ENCODE results near the gene SHC4.
"Not testable (repeated sequence)": the region's sequence is repeated elsewhere in the genome, so short reads cannot be mapped to it uniquely, and the experiment has no call there.

Gene SHC4

GRCh38 chr15:48975472-48976419 lies 12.0 kb upstream of the SHC4 start:
- DNase-seq: peak; percentile 69
- in situ Hi-C loops (cut with HindIII; ENCODE audit: low pct_ligation_motif_present, low sequenced_read_pairs): no loop called here
- Histone ChIP-seq H3K27ac (peak overlapping the region; percentile 46), H3K27me3 (replicated peaks) (no peaks in the 10 kb centered on the region), H3K4me3 (ENCODE audit: low read depth, low read length) (peak overlapping the region; percentile 65), H3K36me3 (replicated peaks) (no peaks in the 10 kb centered on the region)
- TF ChIP-seq CTCF (IDR thresholded peaks at IDR 0.05; ENCODE audit: low read depth, low read length, missing control alignments): peak; percentile 63

- no peak overlapping the region for H3K4me3 ChIP-seq (ENCODE audit: low read depth, low read length)
- no peaks in the 10 kb centered on the region for H3K27me3 ChIP-seq (replicated peaks)
- no peak overlapping the region for H3K27ac ChIP-seq
- H3K36me3 ChIP-seq (replicated peaks): no peaks in the 10 kb centered on the region
- TF ChIP-seq CTCF (IDR thresholded peaks at IDR 0.05; ENCODE audit: low read depth, low read length, missing control alignments): peak; percentile 59
- in situ Hi-C loops (cut with HindIII; ENCODE audit: low pct_ligation_motif_present, low sequenced_read_pairs): no loop called here
- no peak for DNase-seq
Observed at GRCh38 chr15:48974882-48975281, 11.2 kb upstream of the SHC4 start.

GRCh38 chr15:48972750-48973503 lies 9.2 kb upstream of the SHC4 start:
- no peaks in the 10 kb centered on the region for H3K36me3 ChIP-seq (replicated peaks)
- TF ChIP-seq CTCF (IDR thresholded peaks at IDR 0.05; ENCODE audit: low read depth, low read length, missing control alignments): no peak
- no peaks in the 10 kb centered on the region for H3K27me3 ChIP-seq (replicated peaks)
- no peak overlapping the region for H3K4me3 ChIP-seq (ENCODE audit: low read depth, low read length)
- no peak overlapping the region for H3K27ac ChIP-seq
- DNase-seq: no peak
- in situ Hi-C loops (cut with HindIII; ENCODE audit: low pct_ligation_motif_present, low sequenced_read_pairs): no loop called here

GRCh38 chr15:48970926-48971325 lies 7.2 kb upstream of the SHC4 start:
- DNase-seq; H3K36me3 ChIP-seq (replicated peaks); in situ Hi-C loops (cut with HindIII; ENCODE audit: low pct_ligation_motif_present, low sequenced_read_pairs); H3K27me3 ChIP-seq (replicated peaks); H3K27ac ChIP-seq; H3K4me3 ChIP-seq (ENCODE audit: low read depth, low read length): not testable (repeated sequence)

- Histone ChIP-seq H3K27ac (no peak overlapping the region), H3K4me3 (ENCODE audit: low read depth, low read length) (no peak overlapping the region), H3K27me3 (replicated peaks) (no peaks in the 10 kb centered on the region), H3K36me3 (replicated peaks) (no peaks in the 10 kb centered on the region)
- no peak for DNase-seq
- in situ Hi-C loops (cut with HindIII; ENCODE audit: low pct_ligation_motif_present, low sequenced_read_pairs): no loop called here
- TF ChIP-seq CTCF (IDR thresholded peaks at IDR 0.05; ENCODE audit: low read depth, low read length, missing control alignments): no peak
Observed at GRCh38 chr15:48968066-48968465, 4.3 kb upstream of the SHC4 start.

- H3K27ac ChIP-seq: no peak overlapping the region
- in situ Hi-C loops (cut with HindIII; ENCODE audit: low pct_ligation_motif_present, low sequenced_read_pairs): no loop called here
Observed at GRCh38 chr15:48967336-48967735, 3.6 kb upstream of the SHC4 start.

More at GRCh38 chr15:48967336-48967735, 3.6 kb upstream of the SHC4 start:
- no peaks in the 10 kb centered on the region for H3K27me3 ChIP-seq (replicated peaks)
- DNase-seq: no peak
- H3K4me3 ChIP-seq (ENCODE audit: low read depth, low read length): no peak overlapping the region
- TF ChIP-seq CTCF (IDR thresholded peaks at IDR 0.05; ENCODE audit: low read depth, low read length, missing control alignments): no peak
- H3K36me3 ChIP-seq (replicated peaks): no peaks in the 10 kb centered on the region
